GM21390 (cell line): ENCODE measurements around the gene PTCH2.
"Not testable (repeated sequence)": the region's sequence is repeated elsewhere in the genome, so short reads cannot be mapped to it uniquely, and the experiment has no call there.

ENCODE experiments used
- ATAC-seq: cut with Tn5 transposase; IDR thresholded peaks from one replicate; pipeline ENCODE4 v1.9.1; 2021; ENCODE audit not compliant: unreplicated experiment

PTCH2 gene

GRCh38 chr1:44820328-44821239 is 22.5 kb downstream of the PTCH2 start:
- ATAC-seq: no peak

GRCh38 chr1:44819608-44820327 is 23.3 kb downstream of the PTCH2 start:
- peak; percentile 78 for ATAC-seq

DNA sequence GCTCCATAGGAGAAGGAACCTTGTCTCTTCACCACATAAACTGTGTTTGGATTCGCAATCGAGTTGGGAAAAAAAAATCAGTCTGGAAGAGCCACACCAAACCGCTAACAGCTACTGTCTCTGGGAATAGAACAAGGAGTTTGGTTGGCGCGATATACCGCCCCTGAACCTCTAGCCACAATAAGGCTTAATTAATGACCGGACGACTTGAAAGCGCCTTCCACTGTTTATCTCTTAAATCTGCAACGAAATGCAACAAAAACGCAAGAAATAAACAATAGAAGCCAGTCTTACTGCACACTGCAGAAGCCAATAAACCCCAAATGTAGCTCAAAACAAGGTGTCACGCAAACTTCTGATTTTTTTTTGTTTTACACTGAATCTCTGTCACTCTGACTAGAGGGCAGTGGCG is 23.9 kb downstream of the PTCH2 start:
- no peak for ATAC-seq

DNA sequence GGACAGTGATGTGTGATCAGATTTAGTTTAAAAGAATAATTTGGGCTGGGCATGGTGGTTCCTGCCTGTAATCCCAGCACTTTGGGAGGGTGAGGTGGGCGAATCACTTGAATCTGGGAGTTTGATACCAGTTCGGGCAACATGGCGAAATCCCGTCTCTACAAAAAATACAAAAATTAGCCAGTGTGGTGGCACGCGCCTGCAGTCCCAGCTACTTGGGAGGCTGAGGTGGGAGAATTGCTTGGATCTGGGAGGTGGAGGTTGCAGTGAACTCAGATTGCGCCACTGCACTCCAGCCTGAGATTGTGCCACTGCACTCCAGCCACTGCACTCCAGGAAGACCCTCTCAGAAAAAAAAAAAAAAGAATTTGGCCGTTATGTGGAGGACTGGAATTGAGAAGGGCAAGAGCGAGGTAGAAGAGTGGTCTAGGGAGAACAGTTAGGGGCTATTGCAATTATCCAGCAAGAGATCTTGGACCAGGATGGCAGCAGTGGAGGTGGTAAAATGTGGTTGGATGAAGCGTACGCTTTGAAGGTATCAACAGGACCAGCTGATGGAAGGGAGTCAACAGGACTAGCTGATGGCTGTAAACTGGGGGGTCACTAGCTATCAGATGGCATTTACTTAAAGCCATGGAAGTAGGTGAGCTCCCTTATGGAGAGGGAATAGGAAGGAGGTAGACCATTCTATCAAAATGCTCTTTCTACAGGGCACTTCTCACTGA is 25.1 kb downstream of the PTCH2 start:
- no peak for ATAC-seq

DNA sequence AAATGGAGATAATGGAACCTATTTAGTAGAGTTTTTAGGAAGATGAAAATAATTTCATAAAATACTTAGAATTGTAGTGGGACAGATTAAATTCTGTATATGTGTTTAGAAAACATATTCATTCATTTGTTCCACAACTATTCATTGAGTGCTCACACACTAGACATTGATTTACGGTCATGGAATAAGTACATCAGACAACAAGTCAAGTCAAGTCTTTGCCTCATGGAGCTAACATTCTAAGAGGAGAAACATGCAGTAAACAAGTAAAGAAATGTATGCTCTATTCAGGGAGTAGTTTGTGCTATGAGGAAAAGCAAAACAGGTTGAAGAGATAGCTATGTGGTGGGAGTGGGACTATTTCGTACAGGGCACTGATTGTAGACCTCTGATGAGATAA is 25.7 kb downstream of the PTCH2 start:
- no peak for ATAC-seq

DNA sequence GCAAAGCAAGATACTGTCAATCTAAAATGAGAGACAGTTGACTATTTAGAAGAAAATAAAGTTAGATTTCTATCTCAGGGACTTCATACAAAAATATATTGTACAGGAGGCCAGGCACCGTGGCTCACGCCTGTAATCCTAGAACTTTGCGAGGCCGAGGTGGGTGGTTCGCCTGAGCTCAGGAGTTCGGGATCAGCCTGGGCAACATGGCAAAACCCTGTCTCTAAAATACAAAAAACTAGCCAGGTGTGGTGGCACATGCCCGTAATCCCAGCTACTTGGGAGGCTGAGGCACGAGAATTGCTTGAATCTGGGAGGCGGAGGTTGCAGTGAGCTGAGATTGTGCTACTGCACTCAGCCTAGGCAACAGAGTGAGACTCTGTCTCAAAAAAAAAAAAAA is 27.1 kb downstream of the PTCH2 start:
- not testable (repeated sequence) for ATAC-seq

DNA sequence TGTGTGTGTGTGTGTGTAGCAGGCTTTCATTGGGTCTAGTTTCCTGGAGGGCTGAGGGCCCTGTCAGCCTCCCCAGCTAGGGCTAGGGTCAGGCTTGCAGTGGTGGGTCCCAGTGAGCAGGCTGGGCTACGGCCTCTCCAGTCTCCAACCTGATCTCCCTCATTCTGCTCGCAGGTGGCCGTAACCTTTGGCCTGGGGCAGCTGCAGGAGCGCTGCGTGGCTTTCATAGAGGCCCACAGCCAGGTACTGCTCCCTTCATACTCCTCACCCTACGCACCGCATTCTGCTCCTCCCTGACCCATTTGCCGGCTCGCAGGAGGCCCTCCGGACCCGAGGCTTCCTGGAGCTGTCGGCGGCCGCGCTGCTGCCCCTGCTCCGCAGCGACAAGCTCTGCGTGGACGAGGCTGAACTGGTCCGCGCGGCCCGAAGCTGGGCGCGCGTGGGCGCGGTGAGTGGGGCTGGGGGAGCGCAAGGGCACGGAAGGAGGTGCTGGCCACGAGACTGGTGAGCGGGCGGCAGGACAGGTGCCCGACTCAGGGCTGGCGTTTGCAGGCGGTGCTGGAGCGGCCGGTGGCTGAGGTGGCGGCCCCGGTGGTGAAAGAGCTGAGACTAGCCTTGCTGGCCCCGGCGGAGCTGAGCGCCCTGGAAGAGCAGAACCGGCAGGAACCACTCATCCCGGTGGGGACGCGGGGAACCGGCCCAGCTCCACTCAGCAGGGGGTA is 30.1 kb downstream of the PTCH2 start:
- no peak for ATAC-seq

DNA sequence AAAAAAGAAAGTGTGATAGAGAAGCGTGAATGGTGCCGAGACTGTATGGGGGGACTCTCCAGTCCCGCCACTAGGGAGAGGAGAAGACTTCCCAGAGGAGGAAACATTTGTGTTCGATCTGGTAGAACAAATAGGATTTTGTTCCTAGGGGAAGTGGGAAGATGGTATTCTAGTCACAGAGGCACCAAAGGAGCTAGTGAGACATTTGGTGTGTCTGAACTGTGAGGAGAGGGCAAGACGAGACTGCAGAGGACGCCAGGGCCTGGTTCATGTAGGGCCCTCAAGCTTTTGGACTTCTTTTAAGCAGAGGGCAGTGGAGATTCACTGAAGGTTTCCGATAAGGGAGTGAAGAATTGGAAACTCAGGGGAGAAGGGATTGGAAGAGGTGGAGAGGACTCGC is 31.8 kb downstream of the PTCH2 start:
- ATAC-seq: no peak

DNA sequence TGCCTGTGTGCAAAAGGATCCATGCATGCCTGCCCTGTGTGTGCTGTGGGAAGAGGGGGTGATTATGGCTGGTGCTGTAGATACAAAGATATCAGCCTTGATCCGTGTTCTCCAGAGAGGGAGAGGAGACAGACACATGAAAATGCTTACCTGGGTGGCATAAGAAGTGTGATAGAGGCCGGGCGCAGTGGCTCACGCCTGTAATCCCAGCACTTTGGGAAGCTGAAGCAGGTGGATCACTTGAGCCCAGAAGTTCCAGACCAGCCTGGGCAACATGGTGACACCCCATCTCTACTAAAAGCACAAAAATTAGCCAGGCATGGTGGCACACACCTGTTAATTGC is 32.3 kb downstream of the PTCH2 start:
- not testable (repeated sequence) for ATAC-seq

GRCh38 chr1:44810101-44810761 is 32.8 kb downstream of the PTCH2 start:
- no peak for ATAC-seq

DNA sequence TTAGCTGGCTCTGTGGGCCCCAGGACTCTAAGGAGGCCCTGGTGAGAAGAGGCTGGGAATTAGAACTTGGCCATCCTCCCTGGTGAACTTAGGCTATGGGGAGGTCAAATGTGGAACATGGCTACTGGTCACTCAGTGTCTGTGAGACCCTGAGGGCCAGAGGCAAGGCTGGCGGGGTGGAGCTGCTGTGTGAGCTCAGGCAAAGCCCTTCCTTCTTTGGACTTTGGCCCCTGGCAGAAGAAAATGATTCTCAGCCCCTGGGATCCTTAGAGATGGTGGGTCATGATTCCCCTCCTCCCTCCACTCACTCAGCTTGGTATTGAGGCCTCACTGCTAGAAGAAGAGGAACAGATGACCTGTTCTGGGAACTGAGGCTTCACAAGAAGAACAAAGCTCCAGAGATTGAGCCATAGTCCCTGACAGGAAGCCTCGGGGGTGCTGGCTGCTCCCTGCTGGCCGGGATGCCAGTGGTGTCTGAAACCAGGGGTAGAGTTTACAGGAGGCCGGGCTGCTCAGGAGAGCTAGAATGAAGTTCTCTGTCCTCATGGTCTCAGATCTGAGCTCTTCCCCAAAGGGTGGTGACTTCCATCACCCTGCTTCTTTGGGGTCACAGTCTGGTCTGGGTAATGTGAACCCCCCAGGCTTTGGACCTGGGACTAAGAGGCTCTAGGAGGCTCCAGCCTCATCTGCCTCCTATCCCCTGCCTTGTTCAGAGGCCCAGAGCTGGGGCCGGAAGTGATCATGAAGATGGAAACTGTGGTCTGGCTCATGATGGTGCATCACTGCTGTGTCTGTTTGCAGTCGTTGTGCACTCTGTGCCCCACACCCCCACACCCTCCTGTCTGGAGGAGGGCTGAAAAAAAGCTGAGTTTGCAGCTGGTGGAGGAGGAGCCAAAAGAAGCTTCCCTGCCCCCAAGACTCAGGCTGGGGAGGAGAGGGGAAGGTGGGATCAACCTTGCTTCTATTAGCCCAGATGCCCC is 33.8 kb downstream of the PTCH2 start:
- peak; percentile 43 for ATAC-seq

DNA sequence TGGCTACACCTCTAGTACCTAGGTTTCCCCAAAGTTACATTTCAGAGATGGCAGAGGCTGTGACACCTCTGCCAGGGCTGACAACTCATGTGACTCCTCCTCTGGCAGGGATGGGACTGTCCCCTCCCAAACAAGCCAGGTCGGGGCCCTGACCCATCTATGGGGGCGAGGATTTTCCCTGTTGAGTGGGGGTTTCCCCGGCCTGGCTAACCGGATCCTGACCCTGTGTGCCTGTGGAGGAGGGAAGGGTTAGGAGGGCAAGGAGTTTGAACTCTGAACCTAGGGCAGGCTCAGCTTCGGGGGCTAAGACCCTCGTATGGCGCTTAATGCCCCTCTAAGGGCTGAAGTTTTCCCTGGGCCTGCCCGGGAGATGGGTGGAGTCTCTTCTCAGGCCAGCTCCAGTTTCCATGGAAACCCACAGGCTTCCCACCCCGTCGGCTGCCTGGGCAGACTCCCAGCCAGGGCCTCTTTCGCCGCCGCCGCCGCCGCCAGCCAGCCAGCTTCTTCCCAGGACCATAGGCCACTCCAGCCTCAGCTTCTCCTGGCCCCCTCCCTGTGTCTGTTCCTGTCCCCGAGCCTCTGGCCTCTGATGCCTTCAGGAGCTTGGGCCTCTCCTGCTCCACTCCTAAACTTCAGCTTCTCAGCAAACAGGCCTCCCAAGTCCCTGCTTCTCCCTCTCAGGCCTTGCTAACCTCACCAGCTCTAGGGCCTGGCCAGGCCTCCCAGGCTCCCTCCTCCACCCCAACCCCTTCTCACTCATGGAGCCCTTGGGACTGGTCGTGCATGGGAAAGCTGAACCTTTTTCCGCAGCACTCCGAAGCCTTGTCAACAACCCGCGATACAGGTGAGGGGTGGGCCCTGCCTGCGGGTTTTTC is 34.8 kb downstream of the PTCH2 start, which contains the start of gene BTBD19:
Gene BTBD19 (plus strand): TSS at position 461 of the 875 bp plus-strand sequence. CDS start 298 bp downstream, at position 759.
- ATAC-seq: no peak

DNA sequence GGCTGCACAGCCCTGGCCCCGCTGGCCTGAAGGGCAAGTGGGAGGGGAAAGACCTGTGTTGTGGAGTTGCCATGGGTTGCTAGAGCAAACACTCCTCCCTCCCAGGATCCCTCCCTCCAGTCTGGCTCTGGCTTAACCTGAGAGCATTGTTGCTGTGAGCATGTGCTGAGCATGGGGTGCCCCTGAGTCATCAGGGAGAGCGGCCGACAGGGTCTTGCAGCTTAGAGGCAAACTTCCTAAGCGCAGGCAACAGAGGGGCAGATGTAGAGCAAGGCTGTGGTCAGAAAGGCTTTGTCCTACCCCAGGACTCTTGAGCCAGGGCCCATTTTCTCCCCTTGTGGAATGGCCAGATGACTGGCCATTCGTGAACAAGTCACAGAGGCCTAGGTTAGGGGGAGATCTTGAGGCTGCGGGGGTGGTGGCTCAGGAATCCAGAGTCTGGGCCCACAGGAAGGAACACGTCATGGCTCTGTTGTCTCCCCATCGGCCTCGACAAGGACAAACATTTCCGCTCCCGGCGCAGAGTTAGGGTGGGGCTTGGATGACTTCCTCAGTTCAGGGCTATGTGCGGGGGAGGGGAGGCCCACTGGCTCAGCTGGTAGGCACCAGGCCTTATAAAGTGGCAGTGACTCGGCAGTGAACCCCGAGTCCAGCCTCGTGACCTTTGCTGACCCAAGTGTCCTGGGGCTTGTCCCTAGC is 35.5 kb downstream of the PTCH2 start:
- ATAC-seq: no peak

DNA sequence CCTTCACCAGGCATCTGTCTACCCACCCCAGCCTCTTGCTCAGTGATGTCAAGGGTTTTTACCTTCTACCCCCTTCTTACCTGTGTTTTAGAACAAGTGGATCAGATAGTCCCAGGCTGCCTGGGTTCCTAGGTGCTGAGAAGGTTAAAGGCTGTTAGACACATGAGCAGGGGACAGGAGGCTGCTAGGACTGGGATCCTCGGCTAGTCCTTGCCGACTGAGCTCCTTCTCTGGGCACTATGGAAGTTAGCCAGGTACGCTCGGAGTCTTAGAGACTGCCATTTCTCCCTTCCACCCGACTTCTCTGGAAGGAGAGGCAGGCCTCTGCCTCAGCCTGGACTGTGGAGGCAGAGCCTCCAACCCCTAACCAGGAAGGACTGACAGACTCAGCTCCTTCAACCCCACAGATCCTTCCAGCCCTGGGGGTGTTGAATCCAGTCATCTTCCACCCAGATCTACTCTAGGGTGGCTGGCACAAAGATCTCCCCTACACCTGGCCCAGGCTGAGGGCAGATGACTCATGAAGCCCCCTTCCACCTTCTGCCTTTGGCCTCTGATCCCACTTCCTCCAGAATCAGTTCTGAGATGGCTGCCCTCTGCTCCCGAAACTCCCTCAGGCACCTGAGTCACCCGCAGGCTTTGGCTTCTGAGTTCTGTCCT is 36.2 kb downstream of the PTCH2 start, which contains the start of gene DYNLT4:
Gene DYNLT4 (minus strand): TSS at position 648 of the 660 bp plus-strand sequence. CDS start 683 bp downstream, outside the sequence.
- ATAC-seq: no peak

DNA sequence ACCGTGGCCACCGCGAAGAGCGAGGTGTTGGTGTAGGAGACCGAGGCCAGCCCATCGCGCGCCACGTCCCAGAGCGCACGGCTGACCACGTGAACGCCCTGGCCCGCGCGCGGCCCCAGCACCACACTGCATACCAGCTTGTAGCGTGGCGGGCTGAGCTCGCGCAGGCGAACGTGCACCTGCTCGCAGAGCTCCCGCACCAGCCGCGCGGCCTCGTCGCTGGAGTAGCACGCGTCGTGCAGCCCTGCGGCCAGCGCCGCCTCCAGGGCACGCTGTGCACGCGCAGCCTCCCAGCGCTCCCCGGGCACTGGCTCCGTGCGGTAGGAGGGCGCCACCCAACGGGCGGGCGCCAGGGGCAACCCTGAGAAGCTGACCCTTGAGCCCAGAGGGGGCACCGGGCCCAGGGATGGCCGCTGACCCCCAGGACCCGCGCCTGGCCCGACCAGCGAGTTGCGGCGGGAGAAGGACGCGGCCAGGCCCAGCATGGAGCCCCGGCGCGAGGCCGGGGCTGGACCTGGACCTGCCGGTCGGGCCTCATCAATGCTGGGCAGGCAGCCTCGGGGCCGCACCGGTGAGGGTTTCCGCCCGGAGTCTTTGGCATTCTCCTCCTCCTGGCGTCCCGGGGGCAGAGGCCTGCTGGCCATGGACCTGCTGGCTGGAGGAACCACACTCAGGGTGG is 36.9 kb downstream of the PTCH2 start:
- no peak for ATAC-seq

DNA sequence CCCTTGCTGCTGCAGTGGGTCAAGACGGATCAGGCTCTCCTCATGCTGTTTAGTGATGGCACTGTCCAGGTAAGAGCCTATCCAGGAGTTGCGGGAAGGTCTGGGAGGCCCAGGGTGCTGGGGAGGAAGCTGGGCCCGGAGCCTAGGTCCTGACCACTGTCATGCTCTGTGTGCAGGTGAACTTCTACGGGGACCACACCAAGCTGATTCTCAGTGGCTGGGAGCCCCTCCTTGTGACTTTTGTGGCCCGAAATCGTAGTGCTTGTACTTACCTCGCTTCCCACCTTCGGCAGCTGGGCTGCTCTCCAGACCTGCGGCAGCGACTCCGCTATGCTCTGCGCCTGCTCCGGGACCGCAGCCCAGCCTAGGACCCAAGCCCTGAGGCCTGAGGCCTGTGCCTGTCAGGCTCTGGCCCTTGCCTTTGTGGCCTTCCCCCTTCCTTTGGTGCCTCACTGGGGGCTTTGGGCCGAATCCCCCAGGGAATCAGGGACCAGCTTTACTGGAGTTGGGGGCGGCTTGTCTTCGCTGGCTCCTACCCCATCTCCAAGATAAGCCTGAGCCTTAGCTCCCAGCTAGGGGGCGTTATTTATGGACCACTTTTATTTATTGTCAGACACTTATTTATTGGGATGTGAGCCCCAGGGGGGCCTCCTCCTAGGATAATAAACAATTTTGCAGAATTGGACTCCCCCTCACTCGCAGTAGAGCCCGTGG is 37.6 kb downstream of the PTCH2 start:
- ATAC-seq: no peak
